Measurements from ENCODE around the gene CYTH4. TPM values are rescaled to one million over a fixed set of nuclear protein-coding genes. Genes with fewer than 3 reads are reported as not detected.
"Not testable (repeated sequence)": the region's sequence is repeated elsewhere in the genome, so short reads cannot be mapped to it uniquely, and the experiment has no call there.

The CYTH4 gene
- polyA plus RNA-seq, 1 donor, result 5.2 TPM

GRCh38 chr22:37249986-37250385, 32.3 kb upstream of the CYTH4 start:
- DNase-seq (ENCODE audit: low read depth), result no peak

- DNase-seq (ENCODE audit: low read depth), result not testable (repeated sequence)
These were observed 30.5 kb upstream of the CYTH4 start for GRCh38 chr22:37251836-37252235.

GRCh38 chr22:37253126-37253660, 29.1 kb upstream of the CYTH4 start:
- no peak for DNase-seq (ENCODE audit: low read depth)

DNA sequence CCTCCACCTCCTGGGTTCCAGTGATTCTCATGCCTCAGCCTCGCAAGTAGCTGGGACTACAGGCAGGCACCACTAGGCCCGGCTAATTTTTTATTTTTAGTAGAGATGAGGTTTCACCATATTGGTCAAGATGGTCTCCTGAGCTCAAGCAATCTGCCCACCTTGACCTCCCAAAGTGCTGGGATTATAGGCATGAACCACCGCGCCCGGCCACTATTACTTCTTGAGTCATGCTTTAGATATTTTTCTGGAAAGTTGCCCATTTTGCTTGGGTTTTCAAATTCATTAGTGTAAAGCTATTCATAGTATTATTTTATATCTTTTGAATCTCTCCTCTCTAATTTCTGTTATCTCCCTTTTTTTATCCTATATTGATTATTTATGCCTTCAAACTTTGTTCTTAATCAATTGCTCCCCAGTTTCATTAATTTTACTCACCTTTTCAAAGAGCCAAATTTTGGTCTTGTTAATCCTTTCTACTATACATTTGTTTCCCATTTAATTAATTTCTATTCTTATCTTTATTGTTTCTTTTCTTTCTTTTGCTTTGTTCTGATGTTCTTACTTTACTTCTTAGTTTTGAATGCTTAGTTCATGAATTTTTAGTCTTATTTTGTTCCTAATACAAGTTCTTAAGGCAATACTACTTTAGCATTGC, 28.0 kb upstream of the CYTH4 start:
- DNase-seq (ENCODE audit: low read depth), result no peak

- DNase-seq (ENCODE audit: low read depth), result no peak
These were observed 27.5 kb upstream of the CYTH4 start for GRCh38 chr22:37254867-37255233.

GRCh38 chr22:37255558-37256006, 26.7 kb upstream of the CYTH4 start:
- DNase-seq (ENCODE audit: low read depth), result no peak

DNA sequence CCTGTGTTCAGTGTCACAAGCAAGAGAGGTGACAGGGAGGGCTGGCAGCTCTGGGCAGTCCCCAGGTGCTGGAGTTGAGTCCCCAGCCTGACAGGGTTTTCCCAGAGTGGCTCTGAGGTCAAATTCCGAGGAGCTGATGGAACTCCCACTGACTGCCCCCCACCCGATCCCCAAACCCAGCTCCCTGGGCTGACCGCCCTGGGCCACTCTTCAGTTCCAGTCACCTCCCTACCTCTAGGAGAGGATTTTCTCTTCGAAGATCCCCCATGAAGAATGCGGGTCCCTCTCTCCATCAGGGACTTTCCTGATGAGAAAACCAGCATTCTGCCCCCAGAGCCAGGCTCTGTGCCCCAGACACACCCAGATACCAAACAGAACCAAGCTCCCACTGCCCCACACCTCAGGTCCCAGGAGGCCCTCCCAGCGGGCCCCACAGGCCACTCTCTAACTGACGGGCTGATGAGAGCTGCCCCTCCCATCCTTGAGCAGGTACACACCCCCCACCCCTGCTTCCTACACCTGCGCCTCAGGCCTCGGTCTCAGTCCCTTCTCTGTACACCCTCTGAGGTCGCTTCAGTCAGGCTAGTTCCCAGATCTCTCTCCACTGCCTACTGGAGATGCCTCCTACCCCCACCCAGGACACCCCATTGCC, 26.1 kb upstream of the CYTH4 start:
- no peak for DNase-seq (ENCODE audit: low read depth)

DNA sequence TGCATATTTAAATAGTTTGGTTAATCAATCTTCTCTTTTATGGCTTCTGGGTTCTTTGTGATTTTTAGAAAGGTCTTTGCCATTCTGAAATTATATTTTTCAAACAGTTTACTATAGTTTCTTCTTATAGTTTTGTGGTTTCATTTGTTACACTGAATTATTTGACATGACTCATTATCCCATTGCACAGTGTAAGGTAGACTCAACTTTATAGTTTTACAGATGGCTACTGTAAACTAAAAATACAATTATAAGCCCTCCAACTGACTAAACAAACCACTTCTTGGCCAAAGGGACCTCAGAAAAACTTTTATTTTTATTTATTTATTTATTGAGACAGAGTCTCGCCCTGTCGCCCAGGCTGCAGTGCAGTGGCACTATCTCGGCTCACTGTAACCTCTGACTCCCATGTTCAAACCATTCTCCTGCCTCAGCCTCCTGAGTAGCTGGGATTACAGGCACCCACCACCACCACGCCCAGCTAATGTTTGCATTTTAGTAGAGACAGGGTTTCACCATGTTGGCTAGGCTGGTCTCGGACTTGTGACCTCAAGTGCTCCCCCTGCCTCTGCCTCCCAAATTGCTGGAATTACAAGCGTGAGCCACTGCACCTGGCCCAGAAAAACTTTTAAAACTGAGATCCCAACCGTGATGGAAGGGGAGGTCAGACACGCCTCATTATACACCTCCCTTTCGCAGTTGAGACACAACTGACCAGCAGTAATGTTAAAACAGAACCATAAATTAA, 24.1 kb upstream of the CYTH4 start:
- DNase-seq (ENCODE audit: low read depth), result no peak

- DNase-seq (ENCODE audit: low read depth), result no peak
These were observed 23.4 kb upstream of the CYTH4 start for GRCh38 chr22:37258753-37259401.

- no peak for DNase-seq (ENCODE audit: low read depth)
These were observed 22.7 kb upstream of the CYTH4 start for GRCh38 chr22:37259540-37260029.

GRCh38 chr22:37260155-37260795, 22.0 kb upstream of the CYTH4 start:
- no peak for DNase-seq (ENCODE audit: low read depth)

DNA sequence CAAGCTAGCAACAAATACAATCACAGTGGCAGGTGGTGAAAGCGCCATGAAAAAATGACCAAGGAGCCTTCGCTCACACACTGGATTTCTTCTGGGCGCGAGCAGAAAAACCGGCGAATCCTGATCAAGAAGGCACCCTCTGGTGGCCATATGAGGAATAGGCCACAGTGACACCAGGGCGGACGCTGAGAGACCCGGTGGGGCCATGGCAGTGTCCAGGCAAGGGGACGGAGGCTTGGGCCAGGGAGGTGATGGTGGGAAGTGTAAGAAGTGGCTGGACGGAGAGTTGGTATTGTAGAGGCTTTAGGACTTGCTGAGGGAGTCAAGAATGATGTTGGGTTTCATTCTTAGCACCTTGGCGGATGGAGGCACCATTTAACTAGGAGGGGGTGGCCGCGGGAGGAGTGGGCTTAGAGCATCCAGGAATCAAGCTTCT, 21.4 kb upstream of the CYTH4 start:
- DNase-seq (ENCODE audit: low read depth), result no peak

- no peak for DNase-seq (ENCODE audit: low read depth)
These were observed 20.0 kb upstream of the CYTH4 start for GRCh38 chr22:37262346-37262745.

DNA sequence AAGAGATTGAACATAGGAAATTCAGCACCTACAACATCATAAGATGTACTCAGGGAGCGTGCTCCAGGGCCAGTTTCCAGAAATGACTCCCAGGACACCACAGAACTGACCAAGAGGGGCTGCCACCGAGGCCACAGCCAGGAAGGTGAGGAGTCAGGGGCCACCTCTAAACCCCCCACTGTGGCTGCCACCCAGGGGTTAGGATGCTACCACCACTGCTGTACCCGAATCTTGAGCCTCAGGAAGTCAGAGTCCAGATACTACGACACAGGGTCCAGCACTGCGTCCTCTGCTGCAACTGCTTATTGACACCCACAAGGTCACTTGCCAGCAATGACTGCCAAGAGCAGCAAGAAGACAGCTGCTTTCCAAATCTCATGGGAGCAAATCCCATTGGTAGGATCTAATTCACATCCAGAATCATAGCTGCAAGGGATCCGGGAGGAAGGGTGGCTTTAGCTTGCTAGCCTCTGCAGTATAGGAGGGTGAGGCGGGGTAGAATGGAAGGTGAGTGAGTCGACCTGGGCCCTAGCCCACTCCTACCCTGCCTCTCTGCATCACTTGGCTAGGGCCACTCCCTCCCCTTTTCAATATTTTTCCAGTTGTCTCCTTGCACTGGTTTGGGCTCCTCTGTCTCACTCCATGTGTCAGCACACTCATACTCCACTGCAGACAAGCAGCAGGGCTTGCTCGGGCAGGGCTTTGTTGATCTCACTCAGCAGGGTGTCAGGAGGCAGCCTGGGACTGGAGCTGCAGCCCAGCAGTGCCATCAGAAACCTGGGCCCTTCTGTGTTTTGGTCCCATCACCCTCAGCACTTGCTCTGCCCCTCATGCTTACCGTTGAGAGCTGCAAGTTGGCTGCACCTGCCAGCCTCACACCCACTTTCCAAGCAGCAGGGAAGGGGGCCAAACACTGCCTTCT, 18.1 kb upstream of the CYTH4 start:
- no peak for DNase-seq (ENCODE audit: low read depth)

GRCh38 chr22:37266581-37267134, 15.7 kb upstream of the CYTH4 start:
- DNase-seq (ENCODE audit: low read depth), result no peak

GRCh38 chr22:37267135-37267587, 15.1 kb upstream of the CYTH4 start:
- DNase-seq (ENCODE audit: low read depth), result no peak

- DNase-seq (ENCODE audit: low read depth), result no peak
These were observed 14.5 kb upstream of the CYTH4 start for GRCh38 chr22:37267661-37268413.

DNA sequence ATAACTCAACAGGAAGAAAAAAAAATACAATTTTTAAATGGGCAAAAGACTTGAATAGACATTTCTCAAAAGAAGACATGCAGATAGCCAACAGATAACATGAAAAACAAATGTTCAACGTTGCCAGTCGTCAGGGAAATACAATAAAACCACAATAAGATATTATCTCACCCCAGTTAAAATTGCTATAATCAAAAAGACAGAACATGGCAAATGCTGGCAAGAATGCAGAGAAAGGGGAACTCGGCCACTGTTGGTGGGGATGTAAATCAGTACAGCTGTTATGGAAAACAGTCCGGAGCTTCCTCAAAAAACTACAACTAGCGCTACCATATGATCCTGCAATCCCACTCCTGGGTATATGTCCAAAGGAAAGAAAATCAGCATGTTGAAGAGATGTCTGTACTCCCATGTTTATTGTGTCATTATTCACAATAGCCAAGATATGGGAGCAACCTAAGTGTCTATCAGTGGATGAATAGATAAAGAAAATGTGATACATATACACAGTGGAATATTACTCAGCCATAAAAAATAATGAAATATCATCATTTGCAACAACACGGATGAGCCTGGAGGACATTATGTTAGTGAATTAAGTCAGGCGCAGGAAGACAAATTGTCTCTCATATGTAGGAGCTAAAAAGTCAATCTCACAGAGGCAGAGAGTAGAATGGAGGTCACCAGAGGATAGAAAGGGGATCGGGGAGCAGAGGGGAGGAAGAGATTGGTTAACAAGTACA, 12.2 kb upstream of the CYTH4 start:
- no peak for DNase-seq (ENCODE audit: low read depth)
